PFSK-1 (cell line): ENCODE data around the gene IPCEF1.

Experiments used
- FOXP2 ChIP-seq: optimal IDR thresholded peaks from 2 replicates; pipeline ENCODE3; 2011; ENCODE audit warnings: borderline replicate concordance, control low read depth, inconsistent platforms; ENCODE audit not compliant: insufficient read depth; ENCODE audit errors: extremely low read length, extremely low read depth
- POLR2AphosphoS5 ChIP-seq: IDR thresholded peaks from 2 replicates; pipeline ENCODE4 v1.6.1; 2012; ENCODE audit warnings: low read depth, mild to moderate bottlenecking, control low read depth, low read length, moderate library complexity
- SIN3A ChIP-seq: IDR thresholded peaks from 2 replicates; pipeline ENCODE4 v1.6.1; 2012; ENCODE audit warnings: mild to moderate bottlenecking, low read length, moderate library complexity, borderline replicate concordance; ENCODE audit not compliant: insufficient read depth
- TAF1 ChIP-seq: IDR thresholded peaks from 2 replicates; pipeline ENCODE4 v1.6.1; 2012; ENCODE audit warnings: low read length, control low read depth, borderline replicate concordance; ENCODE audit not compliant: insufficient read depth
- TF ChIP-seq, protein P1 (sequence below), 2 experiments: IDR thresholded peaks; 2 replicates each; pipeline versions ENCODE4 v1.6.1 to v1.8.0; 2011 to 2012; ENCODE audit warnings: low read depth in 2 of 2, low read length in 2 of 2, control low read depth in 1 of 2, inconsistent platforms in 1 of 2, mild to moderate bottlenecking in 1 of 2, moderate library complexity in 1 of 2; ENCODE audit not compliant: insufficient read depth in 1 of 2

Gene IPCEF1

DNA sequence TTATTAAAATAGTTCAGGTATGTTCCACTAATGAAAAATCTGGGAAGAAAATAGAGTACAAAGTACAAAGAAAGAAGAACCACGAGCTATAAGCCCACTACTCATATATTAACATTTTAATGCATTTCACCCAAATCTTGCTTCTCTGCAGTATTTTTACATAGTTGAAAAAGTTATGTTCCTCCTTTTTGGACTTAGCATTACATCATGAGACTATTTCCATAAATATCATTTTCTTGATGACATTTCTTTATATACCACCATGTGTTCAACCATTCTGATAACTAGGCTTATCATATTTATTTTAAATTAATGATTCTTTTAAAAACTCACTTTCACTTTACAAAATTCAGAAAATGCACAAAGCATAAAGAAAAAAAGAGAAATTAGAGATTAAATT, 3.0 kb downstream of the IPCEF1 start:
- TF ChIP-seq TAF1, result no peak

DNA sequence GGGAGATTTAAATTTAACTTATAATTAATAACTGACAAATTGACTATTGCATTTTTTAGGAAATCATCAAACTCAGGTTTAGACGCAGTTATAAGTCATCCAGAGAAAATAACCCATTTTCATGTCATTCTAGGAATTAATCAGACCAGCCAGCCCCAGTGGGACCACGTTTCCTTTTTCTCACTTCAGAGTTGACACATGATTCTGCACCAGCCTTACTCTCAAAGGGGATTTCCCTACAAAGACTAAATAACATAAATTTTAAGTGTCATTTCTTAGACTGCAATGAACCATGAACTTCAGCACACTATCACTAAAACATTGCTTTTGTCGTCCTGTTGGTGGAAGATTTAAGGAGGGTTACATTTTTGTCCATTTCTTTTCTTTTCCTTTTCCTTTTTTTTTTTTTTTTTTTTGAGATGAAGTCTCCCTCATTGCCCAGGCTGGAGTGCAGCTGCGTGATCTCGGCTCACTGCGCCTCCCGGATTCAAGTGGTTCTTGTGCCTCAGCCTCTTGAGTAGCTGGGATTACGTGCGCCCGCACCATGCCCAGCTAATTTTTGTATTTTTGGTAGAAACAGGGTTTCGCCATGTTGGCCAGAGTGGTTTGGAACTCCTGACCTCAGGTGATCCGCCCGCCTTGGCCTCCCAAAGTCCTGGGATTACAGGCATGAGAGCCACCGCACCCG, 3.6 kb downstream of the IPCEF1 start:
- TF ChIP-seq POLR2AphosphoS5 (no peak), SIN3A (no peak), TAF1 (no peak), FOXP2 (no peak)
- TF ChIP-seq, protein P1, sequence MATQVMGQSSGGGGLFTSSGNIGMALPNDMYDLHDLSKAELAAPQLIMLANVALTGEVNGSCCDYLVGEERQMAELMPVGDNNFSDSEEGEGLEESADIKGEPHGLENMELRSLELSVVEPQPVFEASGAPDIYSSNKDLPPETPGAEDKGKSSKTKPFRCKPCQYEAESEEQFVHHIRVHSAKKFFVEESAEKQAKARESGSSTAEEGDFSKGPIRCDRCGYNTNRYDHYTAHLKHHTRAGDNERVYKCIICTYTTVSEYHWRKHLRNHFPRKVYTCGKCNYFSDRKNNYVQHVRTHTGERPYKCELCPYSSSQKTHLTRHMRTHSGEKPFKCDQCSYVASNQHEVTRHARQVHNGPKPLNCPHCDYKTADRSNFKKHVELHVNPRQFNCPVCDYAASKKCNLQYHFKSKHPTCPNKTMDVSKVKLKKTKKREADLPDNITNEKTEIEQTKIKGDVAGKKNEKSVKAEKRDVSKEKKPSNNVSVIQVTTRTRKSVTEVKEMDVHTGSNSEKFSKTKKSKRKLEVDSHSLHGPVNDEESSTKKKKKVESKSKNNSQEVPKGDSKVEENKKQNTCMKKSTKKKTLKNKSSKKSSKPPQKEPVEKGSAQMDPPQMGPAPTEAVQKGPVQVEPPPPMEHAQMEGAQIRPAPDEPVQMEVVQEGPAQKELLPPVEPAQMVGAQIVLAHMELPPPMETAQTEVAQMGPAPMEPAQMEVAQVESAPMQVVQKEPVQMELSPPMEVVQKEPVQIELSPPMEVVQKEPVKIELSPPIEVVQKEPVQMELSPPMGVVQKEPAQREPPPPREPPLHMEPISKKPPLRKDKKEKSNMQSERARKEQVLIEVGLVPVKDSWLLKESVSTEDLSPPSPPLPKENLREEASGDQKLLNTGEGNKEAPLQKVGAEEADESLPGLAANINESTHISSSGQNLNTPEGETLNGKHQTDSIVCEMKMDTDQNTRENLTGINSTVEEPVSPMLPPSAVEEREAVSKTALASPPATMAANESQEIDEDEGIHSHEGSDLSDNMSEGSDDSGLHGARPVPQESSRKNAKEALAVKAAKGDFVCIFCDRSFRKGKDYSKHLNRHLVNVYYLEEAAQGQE (IDR thresholded peaks at IDR 0.05; ENCODE audit: insufficient read depth in 1 of 2, low read depth in 2 of 2, low read length in 2 of 2), result no peak

DNA sequence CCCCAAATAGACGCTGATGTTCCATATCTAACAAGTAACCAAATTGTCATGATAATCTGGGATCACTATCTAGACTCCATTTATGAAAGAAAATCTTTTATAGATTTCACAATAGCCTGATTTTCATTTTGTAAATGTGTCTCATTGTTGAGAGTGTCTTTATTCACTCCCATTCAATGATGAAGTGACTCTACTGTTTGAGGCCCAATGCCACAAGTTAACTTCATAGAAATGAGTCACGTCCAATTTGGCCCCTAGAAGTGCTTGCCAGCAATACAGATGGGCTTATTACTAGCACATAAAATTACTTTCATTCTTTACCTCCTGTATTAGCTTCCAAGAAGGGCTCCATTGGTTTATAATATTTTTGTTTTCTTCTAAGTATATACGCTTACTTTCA, 6.3 kb downstream of the IPCEF1 start:
- TF ChIP-seq, protein P1 (IDR thresholded peaks at IDR 0.05; ENCODE audit: insufficient read depth in 1 of 2, low read depth in 2 of 2, low read length in 2 of 2), result no peak

DNA sequence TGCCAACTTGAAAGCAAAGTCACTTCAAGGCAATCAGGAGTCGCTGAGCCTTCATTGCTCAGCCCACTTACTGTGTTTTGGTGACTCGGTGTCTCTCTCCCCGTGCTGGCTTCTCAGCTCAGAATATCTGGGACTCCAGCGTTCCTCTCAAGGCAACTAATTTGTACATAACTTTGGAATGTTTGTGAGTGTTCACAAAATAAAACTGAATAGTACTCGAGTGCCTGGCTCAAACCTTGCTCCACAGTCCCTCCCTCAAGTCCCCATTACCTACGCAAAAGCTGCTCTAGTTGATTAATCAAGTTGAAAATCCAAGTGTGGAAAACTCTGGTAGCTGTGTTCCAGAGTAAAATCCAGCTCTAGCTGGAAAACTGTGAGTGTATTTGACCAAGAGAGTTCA, 8.6 kb downstream of the IPCEF1 start:
- no peak for TF ChIP-seq TAF1
- TF ChIP-seq, protein P1 (IDR thresholded peaks at IDR 0.05; ENCODE audit: insufficient read depth in 1 of 2, low read depth in 2 of 2, low read length in 2 of 2), result no peak
- TF ChIP-seq SIN3A, result no peak
- no peak for TF ChIP-seq POLR2AphosphoS5
- TF ChIP-seq FOXP2, result no peak

DNA sequence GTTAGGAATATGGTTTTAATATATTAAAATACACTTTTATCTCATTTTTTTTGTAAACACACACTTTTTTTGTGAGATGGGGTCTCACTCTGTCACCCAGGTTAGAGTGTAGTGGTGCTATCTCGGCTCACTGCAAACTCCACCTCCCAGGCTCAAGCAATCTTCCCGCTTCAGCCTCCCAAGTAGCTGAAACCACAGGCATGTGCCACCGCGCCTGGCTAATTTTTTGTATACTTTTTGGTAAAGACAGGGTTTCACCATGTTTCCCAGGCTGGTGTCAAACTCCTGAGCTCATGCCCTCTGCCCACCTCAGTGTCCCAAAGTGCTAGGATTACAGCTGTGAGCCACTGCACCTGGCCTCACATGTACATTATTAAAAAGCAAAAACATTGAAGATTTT, 10.8 kb downstream of the IPCEF1 start:
- TF ChIP-seq, protein P1 (IDR thresholded peaks at IDR 0.05; ENCODE audit: insufficient read depth in 1 of 2, low read depth in 2 of 2, low read length in 2 of 2), result no peak
- TF ChIP-seq SIN3A (no peak), POLR2AphosphoS5 (no peak), FOXP2 (no peak), TAF1 (no peak)
